Hindlimb muscle (tissue), 1 donor: ENCODE results near the gene VPS37C. TPM values are rescaled to one million over a fixed set of nuclear protein-coding genes. Genes with fewer than 3 reads are reported as not detected.
"Not testable (repeated sequence)": the region's sequence is repeated elsewhere in the genome, so short reads cannot be mapped to it uniquely, and the experiment has no call there.

Experiments
- DNase-seq: peaks from one replicate; pipeline ENCODE4 v3.0.0-alpha.2; 2013
- polyA plus RNA-seq: library from polyadenylated mRNA; unstranded; fragments of 120-200 nt; gene quantifications from one replicate; pipeline ENCODE4 v1.2.1, GENCODE V29; 2013; ENCODE audit not compliant: insufficient read length

VPS37C gene
- polyA plus RNA-seq: 22.0 TPM

GRCh38 chr11:61161190-61162091, at the start of gene VPS37C:
Gene VPS37C, minus strand, starts transcription at chr11:61161426. Its CDS starts 22,597 bp downstream, at chr11:61138829.
- peak; percentile 93 for DNase-seq

- DNase-seq: not testable (repeated sequence)
Observed at GRCh38 chr11:61210629-61211028, 49.4 kb upstream of the VPS37C start.

DNA sequence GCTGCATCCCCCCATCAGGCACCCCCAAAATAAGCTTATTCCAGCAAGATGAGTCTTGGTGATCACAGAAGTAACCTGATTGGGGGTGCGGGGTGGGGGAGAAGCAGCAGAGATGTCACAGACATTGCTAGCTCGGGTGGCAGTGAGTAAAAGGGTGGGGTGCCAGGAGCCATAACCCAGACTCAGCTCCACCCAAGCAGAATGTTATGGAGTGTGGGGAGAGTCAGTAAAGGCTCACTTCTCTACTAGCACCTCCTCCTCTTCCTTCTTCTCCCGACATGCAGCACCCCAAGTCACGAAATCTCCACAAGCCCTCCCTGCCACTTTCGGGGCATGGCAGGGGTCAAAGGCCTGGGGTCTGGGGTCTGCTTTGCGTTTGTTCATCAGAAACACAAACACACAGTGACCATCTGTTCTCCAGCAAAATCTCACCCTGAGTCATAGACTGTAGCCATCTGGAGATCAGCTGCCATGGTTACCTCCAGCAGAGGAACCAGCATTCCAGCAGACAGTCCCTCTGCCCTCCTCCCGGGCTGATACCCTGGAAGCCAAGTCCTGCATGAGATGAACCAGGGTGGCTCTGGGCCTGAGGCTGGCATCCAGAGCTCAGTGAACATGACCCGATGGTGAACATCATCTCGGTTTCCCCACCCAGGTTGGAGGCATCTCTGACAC, 46.5 kb upstream of the VPS37C start:
- DNase-seq: not testable (repeated sequence)

DNA sequence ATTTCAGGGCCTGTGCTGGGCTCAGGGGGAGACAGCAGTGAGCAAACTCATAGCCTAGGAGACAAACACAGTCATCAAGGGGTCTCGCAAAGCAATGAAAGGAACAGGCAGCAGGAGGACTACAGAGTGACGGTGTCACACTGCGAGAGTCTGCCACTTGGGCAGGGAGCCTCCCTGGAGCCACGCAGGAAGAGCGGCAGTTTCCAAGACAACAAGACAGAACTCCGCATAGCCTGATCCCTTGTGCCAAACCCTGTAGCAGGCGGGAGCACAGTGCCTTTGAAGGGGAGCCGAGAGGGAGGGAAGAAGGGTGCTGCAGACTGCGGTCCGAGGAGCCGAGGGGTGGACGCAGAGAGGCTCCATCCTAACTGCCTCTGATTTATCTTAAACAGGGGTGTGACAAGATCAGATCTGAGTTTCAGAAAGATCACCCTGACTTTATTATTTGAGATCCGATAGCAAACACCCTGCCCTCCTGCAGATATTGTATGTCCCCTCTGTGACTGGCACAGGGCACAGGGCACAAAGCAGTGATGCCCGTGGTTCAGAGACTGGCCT, 43.4 kb upstream of the VPS37C start:
- not testable (repeated sequence) for DNase-seq

DNA sequence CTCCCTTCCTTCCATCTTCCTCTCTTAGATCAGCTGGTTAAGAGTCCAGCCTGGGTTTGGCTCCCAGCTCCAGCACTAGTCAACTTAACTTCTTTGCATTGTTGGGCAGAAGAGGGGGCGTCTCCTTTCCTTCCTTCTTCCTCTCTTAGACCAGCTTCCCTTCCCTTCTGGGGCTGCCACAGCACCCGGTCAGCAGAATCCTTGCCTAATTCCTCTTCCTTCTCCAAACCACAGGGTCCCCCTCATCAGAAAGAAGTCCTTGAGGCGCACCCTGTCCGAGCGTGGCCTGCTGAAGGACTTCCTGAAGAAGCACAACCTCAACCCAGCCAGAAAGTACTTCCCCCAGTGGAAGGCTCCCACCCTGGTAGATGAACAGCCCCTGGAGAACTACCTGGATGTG, 42.6 kb upstream of the VPS37C start:
- DNase-seq: not testable (repeated sequence)

- not testable (repeated sequence) for DNase-seq
Observed at GRCh38 chr11:61202950-61203746, 41.9 kb upstream of the VPS37C start, which contains the start of gene PGA3. Gene PGA3, plus strand, starts transcription at chr11:61203515. Its CDS starts 50 bp downstream, at chr11:61203565.

DNA sequence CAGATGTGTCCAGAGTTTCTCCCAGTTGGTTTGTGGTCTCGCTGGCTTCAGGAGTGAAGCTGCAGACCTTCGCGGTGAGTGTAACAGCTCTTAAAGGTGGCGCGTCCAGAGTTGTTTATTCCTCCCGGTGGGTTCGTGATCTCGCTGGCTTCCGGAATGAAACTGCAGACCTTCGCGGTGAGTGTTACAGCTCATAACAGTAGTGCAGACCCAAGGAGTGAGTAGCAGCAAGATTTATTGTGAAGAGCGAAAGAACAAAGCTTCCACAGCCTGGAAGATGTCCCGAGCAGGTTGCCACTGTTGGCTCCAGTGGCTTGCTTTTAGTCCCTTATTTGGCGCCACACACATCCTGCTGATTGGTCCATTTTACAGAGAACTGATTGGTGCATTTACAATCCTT, 40.2 kb upstream of the VPS37C start:
- no peak for DNase-seq

DNA sequence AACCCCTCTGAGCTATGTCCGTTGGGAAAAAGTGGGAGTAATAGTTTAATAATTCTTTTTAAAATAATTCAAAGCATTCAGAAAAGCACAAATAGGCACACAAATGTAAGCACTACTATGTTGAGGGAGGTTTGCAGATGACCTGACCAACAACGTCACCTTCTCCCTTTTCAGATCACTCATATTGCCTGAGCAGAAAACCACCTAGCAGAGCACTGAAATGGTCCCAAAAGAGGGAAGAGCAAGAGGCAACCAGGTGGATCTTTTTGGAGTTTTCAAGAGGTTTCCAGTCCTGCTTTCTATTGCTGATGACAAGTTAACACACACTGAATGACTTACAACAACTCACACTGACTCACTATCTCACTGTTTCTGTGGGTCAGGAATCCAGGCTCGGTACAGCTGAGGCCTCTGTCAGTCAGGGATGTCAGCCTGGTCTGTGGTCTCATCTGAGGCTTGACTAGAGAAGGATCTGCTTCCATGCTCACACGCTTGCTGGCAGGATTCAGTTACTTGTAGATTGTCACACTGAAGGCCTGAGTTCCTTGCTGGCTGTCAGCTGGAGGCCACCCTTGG, 37.8 kb upstream of the VPS37C start:
- no peak for DNase-seq

- no peak for DNase-seq
Observed at GRCh38 chr11:61198361-61198760, 37.1 kb upstream of the VPS37C start.

- DNase-seq: no peak
Observed at GRCh38 chr11:61195719-61196118, 34.5 kb upstream of the VPS37C start.

GRCh38 chr11:61194981-61195695, 33.9 kb upstream of the VPS37C start:
- DNase-seq: no peak

- DNase-seq: no peak
Observed at GRCh38 chr11:61194169-61194671, 33.0 kb upstream of the VPS37C start.

- DNase-seq: no peak
Observed at GRCh38 chr11:61193596-61193995, 32.4 kb upstream of the VPS37C start.

DNA sequence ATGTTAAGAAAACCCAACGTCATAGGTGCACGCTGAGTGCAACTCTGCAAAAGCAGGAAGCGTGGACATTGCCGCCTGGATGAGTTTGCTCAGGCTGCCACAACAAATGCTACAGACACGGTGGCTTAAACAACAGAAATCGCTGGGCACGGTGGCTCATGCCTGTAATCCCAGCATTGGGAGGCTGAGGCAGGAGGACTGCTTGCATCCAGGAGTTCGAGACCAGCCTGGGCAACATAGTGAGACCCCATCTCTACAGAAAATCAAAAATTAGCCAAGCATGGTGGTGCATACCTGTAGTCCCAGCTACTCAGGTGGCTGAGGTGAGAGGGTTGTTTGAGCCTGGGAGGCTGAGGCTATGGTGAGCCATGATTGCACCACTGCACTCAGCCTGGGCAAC, 28.7 kb upstream of the VPS37C start:
- DNase-seq: no peak

- DNase-seq: peak; percentile 77
Observed at GRCh38 chr11:61187505-61188130, 26.4 kb upstream of the VPS37C start.

DNA sequence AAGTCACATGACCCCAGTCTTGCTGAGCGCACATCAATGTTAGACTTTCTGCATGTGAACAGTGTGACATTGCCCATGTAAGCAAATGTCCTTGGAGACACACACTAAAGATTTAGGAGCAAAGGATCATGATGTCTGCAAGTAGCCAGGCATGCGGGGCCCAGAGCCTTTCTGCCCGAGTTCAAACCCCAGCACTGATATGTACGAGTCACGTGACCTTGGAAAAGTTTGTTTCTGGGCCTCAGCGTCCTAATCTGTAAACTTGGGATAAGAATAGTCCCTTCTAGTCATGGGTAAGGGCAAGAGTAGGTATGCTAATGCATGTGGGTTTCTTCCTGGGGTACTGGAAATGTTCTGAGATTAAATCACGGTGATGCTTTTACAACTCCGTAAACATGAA, 25.3 kb upstream of the VPS37C start:
- DNase-seq: no peak

GRCh38 chr11:61183645-61184044, 22.4 kb upstream of the VPS37C start:
- DNase-seq: no peak

- DNase-seq: no peak
Observed at GRCh38 chr11:61181489-61181888, 20.3 kb upstream of the VPS37C start.

DNA sequence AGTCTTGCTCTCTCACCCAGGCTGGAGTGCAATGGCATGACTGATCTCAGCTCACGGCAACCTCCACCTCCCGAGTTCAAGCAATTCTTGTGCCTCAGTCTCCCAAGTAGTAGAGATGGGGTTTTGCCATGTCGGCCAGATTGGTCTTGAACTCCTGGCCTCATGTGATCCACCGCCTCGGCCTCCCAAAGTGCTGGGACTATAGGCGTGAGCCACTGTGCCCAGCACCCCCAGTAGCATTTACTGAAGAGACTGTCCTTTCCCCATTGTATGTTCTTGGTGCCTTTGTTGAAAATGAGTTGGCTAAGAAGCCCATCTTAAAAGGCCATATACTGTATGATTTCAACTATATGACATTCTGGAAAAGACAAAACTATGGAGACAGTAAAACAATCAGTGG, 19.0 kb upstream of the VPS37C start:
- not testable (repeated sequence) for DNase-seq

DNA sequence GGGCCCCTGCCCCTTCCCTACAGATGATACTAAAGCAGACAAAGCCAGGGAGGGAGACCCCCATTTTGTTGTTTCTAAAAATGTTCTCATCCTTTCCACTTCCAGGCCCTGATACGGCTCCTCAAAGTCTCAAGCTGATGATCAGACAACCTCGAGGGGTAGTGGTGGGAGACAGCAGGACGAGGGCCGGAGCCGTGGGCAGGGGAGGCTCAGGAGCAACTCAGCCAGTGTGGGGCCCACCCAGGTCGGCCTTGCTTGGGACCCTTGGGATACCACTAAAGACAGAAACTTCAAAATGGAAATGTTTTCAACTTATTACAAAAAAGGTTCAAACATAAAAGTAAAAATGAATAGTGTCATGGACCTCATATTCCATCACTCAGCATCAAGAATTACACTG, 15.2 kb upstream of the VPS37C start:
- no peak for DNase-seq

GRCh38 chr11:61174949-61175348, 13.7 kb upstream of the VPS37C start:
- no peak for DNase-seq
